IMR-90 (cell line): ENCODE results near the gene MOXD1. TPM values are rescaled to one million over a fixed set of nuclear protein-coding genes. Genes with fewer than 3 reads are reported as not detected.

Experiments used
- ATAC-seq: fragments of 200-7000 bp; cut with Tn5 transposase; 2 replicates; pipeline ENCODE4 v1.9.1; 2020; ENCODE audit warnings: low read depth, mild to moderate bottlenecking, moderate library complexity
- BruUV-seq: library from RNA; stranded (reverse); fragments of 400-500 nt; replicated peaks from 2 replicates; lab custom pipeline; 2021; lab: Mats Ljungman, UMichigan
- CTCF ChIA-PET: fragments of 300-600 bp; formaldehyde crosslinking; extraction: SDS; loops from one replicate; lab custom pipeline; 2021; ENCODE audit warnings: antibody characterized with exemption; lab: Yijun Ruan, JAX
- POLR2A ChIA-PET: fragments of 300-600 bp; sonication (Branson Sonifier 250); formaldehyde crosslinking; loops from one replicate; lab custom pipeline; 2022; ENCODE audit warnings: antibody characterized with exemption; ENCODE audit not compliant: unreplicated experiment; lab: Charles Lee
- DNase-seq: peaks from one replicate; pipeline ENCODE4 v3.0.0; 2013
- H2AFZ ChIP-seq: replicated peaks from 2 replicates; pipeline ENCODE3; 2013; ENCODE audit warnings: low read length, mild to moderate bottlenecking; ENCODE audit not compliant: poor library complexity
- H2AK5ac ChIP-seq: 2 replicates; pipeline ENCODE4 v1.6.1; 2013; ENCODE audit warnings: low read depth, low read length, inconsistent platforms
- H2AK9ac ChIP-seq: replicated peaks from 2 replicates; pipeline ENCODE3; 2013; ENCODE audit warnings: mild to moderate bottlenecking, low read depth, low read length, moderate library complexity; ENCODE audit not compliant: poor library complexity
- H2BK120ac ChIP-seq: 2 replicates; pipeline ENCODE4 v1.6.1; 2013; ENCODE audit warnings: low read depth, low read length, inconsistent platforms
- H2BK15ac ChIP-seq: 3 replicates; pipeline ENCODE4 v1.6.1; 2013; ENCODE audit warnings: low read depth, low read length, inconsistent platforms
- H2BK20ac ChIP-seq: 2 replicates; pipeline ENCODE4 v1.6.1; 2013; ENCODE audit warnings: low read depth, mild to moderate bottlenecking, inconsistent platforms, low read length, moderate library complexity
- H2BK5ac ChIP-seq: 2 replicates; pipeline ENCODE4 v1.6.1; 2013; ENCODE audit warnings: mild to moderate bottlenecking, low read depth, low read length, inconsistent platforms; ENCODE audit not compliant: poor library complexity, severe bottlenecking
- H3K14ac ChIP-seq: replicated peaks from 2 replicates; pipeline ENCODE4 v1.6.1; 2013; ENCODE audit warnings: low read depth, low read length, inconsistent platforms
- H3K18ac ChIP-seq: 2 replicates; pipeline ENCODE4 v1.6.1; 2013; ENCODE audit warnings: low read depth, low read length, control low read depth
- H3K23ac ChIP-seq: 2 replicates; pipeline ENCODE4 v1.6.1; 2013; ENCODE audit warnings: low read depth, low read length, inconsistent platforms
- H3K27ac ChIP-seq: 2 replicates; pipeline ENCODE4 v1.5.1; 2013; ENCODE audit warnings: mild to moderate bottlenecking, control low read depth, low read length; ENCODE audit not compliant: insufficient read depth
- H3K27me3 ChIP-seq: 2 replicates; pipeline ENCODE4 v1.6.1; 2013; ENCODE audit warnings: low read length; ENCODE audit not compliant: control insufficient read depth, insufficient read depth
- H3K36me3 ChIP-seq: 2 replicates; pipeline ENCODE4 v1.6.1; 2013; ENCODE audit warnings: low read length, mixed read lengths; ENCODE audit not compliant: control insufficient read depth, insufficient read depth
- H3K4ac ChIP-seq: 2 replicates; pipeline ENCODE4 v1.6.1; 2013; ENCODE audit warnings: low read depth, low read length, inconsistent platforms
- H3K4me1 ChIP-seq: 2 replicates; pipeline ENCODE4 v1.6.1; 2013; ENCODE audit warnings: low read length, mixed read lengths; ENCODE audit not compliant: control insufficient read depth, insufficient read depth
- H3K4me2 ChIP-seq: 2 replicates; pipeline ENCODE4 v1.6.1; 2013; ENCODE audit warnings: low read depth, mild to moderate bottlenecking, control low read depth, low read length, moderate library complexity
- H3K4me3 ChIP-seq: 2 replicates; pipeline ENCODE4 v1.5.1; 2013; ENCODE audit warnings: low read depth, mild to moderate bottlenecking, control low read depth, low read length, moderate library complexity; ENCODE audit not compliant: insufficient read depth
- H3K56ac ChIP-seq: 2 replicates; pipeline ENCODE4 v1.6.1; 2013; ENCODE audit warnings: low read length, inconsistent platforms; ENCODE audit not compliant: insufficient read depth; ENCODE audit errors: extremely low read depth
- H3K79me1 ChIP-seq, 2 experiments: 2 replicates each; pipeline ENCODE4 v1.6.1; 2013; ENCODE audit warnings: low read length in 2 of 2, inconsistent platforms in 1 of 2, low read depth in 1 of 2
- H3K9ac ChIP-seq: 2 replicates; pipeline ENCODE4 v1.6.1; 2013; ENCODE audit warnings: low read depth, low read length, control low read depth
- H3K9me1 ChIP-seq: 2 replicates; pipeline ENCODE4 v1.6.1; 2013; ENCODE audit warnings: low read length, inconsistent platforms; ENCODE audit not compliant: insufficient read depth
- H3K9me3 ChIP-seq: 2 replicates; pipeline ENCODE4 v1.6.1; 2013; ENCODE audit warnings: low read length; ENCODE audit not compliant: control insufficient read depth, insufficient read depth
- H4K20me1 ChIP-seq: 2 replicates; pipeline ENCODE4 v1.6.1; 2013; ENCODE audit warnings: low read length, inconsistent platforms; ENCODE audit not compliant: insufficient read depth
- H4K5ac ChIP-seq: 2 replicates; pipeline ENCODE4 v1.6.1; 2013; ENCODE audit warnings: mild to moderate bottlenecking, low read depth, low read length, control low read depth
- H4K8ac ChIP-seq, 2 experiments: 2 replicates each; pipeline ENCODE4 v1.6.1; 2013; ENCODE audit warnings: low read depth in 2 of 2, low read length in 2 of 2, control low read depth in 1 of 2, inconsistent platforms in 1 of 2
- H4K91ac ChIP-seq: 2 replicates; pipeline ENCODE4 v1.6.1; 2013; ENCODE audit warnings: low read depth, low read length, inconsistent platforms; ENCODE audit not compliant: insufficient read depth
- BHLHE40 ChIP-seq: fragments of 150-350 bp; IDR thresholded peaks from 2 replicates; pipeline ENCODE4 v1.6.1; 2016; ENCODE audit warnings: mild to moderate bottlenecking, low read depth, low read length
- CHD1 ChIP-seq: IDR thresholded peaks from 2 replicates; pipeline ENCODE4 v1.6.1; 2012; ENCODE audit warnings: low read depth, low read length, improper control_type of control experiment
- CTCF ChIP-seq: conservative IDR thresholded peaks from 2 replicates; pipeline ENCODE4 v1.5.1; 2012; ENCODE audit warnings: mild to moderate bottlenecking, low read depth, low read length, improper control_type of control experiment
- FOS ChIP-seq: fragments of 150-350 bp; IDR thresholded peaks from 2 replicates; pipeline ENCODE4 v1.6.1; 2016; ENCODE audit warnings: low read depth, low read length
- MAFK ChIP-seq: IDR thresholded peaks from 2 replicates; pipeline ENCODE4 v1.6.1; 2012; ENCODE audit warnings: low read depth, low read length, improper control_type of control experiment
- MAZ ChIP-seq: IDR thresholded peaks from 2 replicates; pipeline ENCODE4 v1.6.1; 2012; ENCODE audit warnings: low read depth, mild to moderate bottlenecking, low read length, improper control_type of control experiment, moderate library complexity, borderline replicate concordance
- MXI1 ChIP-seq: IDR thresholded peaks from 2 replicates; pipeline ENCODE4 v1.6.1; 2012; ENCODE audit warnings: low read depth, mild to moderate bottlenecking, low read length, moderate library complexity, borderline replicate concordance
- NFE2L2 ChIP-seq: fragments of 150-350 bp; IDR thresholded peaks from 2 replicates; pipeline ENCODE4 v1.6.1; 2016; ENCODE audit warnings: low read depth, mild to moderate bottlenecking, low read length
- POLR2A ChIP-seq: IDR thresholded peaks from 2 replicates; pipeline ENCODE4 v1.6.1; 2012; ENCODE audit warnings: mild to moderate bottlenecking, low read depth, low read length
- RAD21 ChIP-seq: IDR thresholded peaks from 2 replicates; pipeline ENCODE4 v1.6.1; 2012; ENCODE audit warnings: low read length, improper control_type of control experiment
- RCOR1 ChIP-seq: IDR thresholded peaks from 2 replicates; pipeline ENCODE4 v1.6.1; 2012; ENCODE audit warnings: mild to moderate bottlenecking, low read length, improper control_type of control experiment; ENCODE audit not compliant: insufficient replicate concordance
- RFX5 ChIP-seq: IDR thresholded peaks from 2 replicates; pipeline ENCODE4 v1.8.0; 2012; ENCODE audit warnings: low read depth, mild to moderate bottlenecking, low read length, moderate library complexity
- WGBS, 2 experiments: methylation state at CpG; one replicate each; pipeline versions ENCODE4 v1.1.5 to v1.1.7; 2013; ENCODE audit warnings: missing lambda C conversion rate in 2 of 2; ENCODE audit not compliant: insufficient read length in 1 of 2; ENCODE audit errors: extremely low coverage in 2 of 2; 5-methylcytosine and 5-hydroxymethylcytosine counted together
- dilution Hi-C: fragments of 300-500 bp; cut with HindIII; formaldehyde crosslinking; loops from one replicate; pipeline ENCODE4 v1.14.3; 2018; ENCODE audit warnings: low sequenced_read_pairs; ENCODE audit not compliant: unreplicated experiment
- in situ Hi-C: fragments of 300-500 bp; cut with MboI; formaldehyde crosslinking; loops from 3 replicates; pipeline ENCODE4 v1.14.3; 2019; ENCODE audit warnings: low sequenced_read_pairs, inconsistent platforms, mixed read lengths
- intact Hi-C: fragments of 100-400 bp; cut with micrococcal nuclease; formaldehyde crosslinking; loops from 2 replicates; pipeline ENCODE4 v1.10.0; 2022
- polyA plus RNA-seq, 3 experiments: library from polyadenylated mRNA; depleted of rRNA; stranded (reverse); fragments of >200 nt; gene quantifications; 2 replicates each; pipeline ENCODE4 v1.2.3, GENCODE V29; 2012; ENCODE audit warnings: low replicate concordance in 1 of 3
- total RNA-seq: library from RNA; depleted of rRNA; stranded (reverse); fragments of >200 nt; gene quantifications from 2 replicates; pipeline ENCODE4 v1.2.3, GENCODE V29; 2012
- TF ChIP-seq, protein P1 (sequence below): fragments of 150-350 bp; IDR thresholded peaks from 2 replicates; pipeline ENCODE4 v1.6.1; 2017; ENCODE audit warnings: mild to moderate bottlenecking, antibody characterized with exemption, low read length, low read depth
- TF ChIP-seq, protein P2 (sequence below): fragments of 150-350 bp; IDR thresholded peaks from 2 replicates; pipeline ENCODE4 v1.6.1; 2016; ENCODE audit warnings: low read depth, mild to moderate bottlenecking, low read length, moderate library complexity, borderline replicate concordance

Gene MOXD1
- total and polyA plus RNA-seq, 2 of the 4 experiments (the other 2 are of a cell fraction) = 10.0 to 19.4 TPM

DNA sequence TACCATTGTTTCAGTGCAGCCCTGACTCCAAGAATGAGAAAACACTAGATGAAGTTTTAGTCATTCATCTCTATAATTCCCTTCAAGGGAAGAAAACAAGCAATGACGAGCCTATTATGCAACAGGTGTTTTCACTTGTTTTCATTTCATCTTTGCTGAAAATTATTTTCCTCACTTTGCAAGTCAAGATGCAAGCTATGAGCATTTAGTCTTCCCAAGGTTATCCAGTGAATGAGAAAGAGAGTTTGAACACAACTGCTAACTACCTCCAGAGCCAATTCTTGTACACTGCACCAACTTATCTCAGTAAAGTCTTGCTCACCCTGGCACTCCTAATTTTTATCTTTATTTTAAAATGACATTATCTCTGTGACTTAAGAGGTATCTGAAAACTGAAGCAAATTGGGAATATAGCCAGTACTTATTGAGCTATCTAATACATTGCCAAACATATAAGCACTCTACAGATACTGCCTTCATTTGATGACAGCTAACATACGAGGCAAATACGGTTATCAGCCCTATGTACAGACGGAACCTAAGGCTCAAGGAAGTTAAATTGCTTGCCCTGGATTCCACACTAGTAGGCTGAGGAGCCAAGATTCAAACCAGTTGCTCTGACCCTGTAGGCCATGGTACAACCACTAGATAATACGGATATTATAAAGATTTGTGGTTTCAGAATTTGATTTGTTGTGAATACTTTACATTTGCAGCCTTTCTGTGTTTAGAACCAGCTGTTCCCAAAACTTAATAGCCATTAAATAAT is 36.8 kb downstream of the MOXD1 start:
- no peak overlapping the region for H2BK15ac ChIP-seq
- H3K79me1 ChIP-seq = no peaks in the 10 kb centered on the region
- no peaks in the 10 kb centered on the region; the same call in 1 of the 2 replicates for H3K9me1 ChIP-seq
- 40% methylated on average over 1 of the region's 5 CpGs; no CpG with 5 or more reads in 1 of the 2 experiments for WGBS, 2 experiments
- no peak overlapping the region for H4K5ac ChIP-seq
- in situ Hi-C loops (no loop called here), intact Hi-C loops (no loop called here), dilution Hi-C loops (no loop called here)
- no peaks in the 10 kb centered on the region for H4K20me1 ChIP-seq
- no peak overlapping the region for H3K27ac ChIP-seq
- no peaks in the 10 kb centered on the region for H3K9me3 ChIP-seq
- no peak overlapping the region for H3K4me2 ChIP-seq
- no peaks in the 10 kb centered on the region for H3K36me3 ChIP-seq
- ATAC-seq = no peak
- no peak overlapping the region for H2AK9ac ChIP-seq
- H2AFZ ChIP-seq = no peak overlapping the region
- no peak overlapping the region for H3K14ac ChIP-seq
- BruUV-seq = no TSS peak
- ChIA-PET POLR2A (no interaction called here), CTCF (no interaction called here)
- H3K9ac ChIP-seq = no peak overlapping the region
- H3K18ac ChIP-seq = no peak overlapping the region
- no peak for TF ChIP-seq CTCF
- no peak for TF ChIP-seq FOS
- TF ChIP-seq, protein P1, sequence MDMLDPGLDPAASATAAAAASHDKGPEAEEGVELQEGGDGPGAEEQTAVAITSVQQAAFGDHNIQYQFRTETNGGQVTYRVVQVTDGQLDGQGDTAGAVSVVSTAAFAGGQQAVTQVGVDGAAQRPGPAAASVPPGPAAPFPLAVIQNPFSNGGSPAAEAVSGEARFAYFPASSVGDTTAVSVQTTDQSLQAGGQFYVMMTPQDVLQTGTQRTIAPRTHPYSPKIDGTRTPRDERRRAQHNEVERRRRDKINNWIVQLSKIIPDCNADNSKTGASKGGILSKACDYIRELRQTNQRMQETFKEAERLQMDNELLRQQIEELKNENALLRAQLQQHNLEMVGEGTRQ = no peak
- no peak for TF ChIP-seq RAD21
- TF ChIP-seq MAZ = no peak
- no peak for TF ChIP-seq MAFK
- TF ChIP-seq RFX5 = no peak
- TF ChIP-seq, protein P2, sequence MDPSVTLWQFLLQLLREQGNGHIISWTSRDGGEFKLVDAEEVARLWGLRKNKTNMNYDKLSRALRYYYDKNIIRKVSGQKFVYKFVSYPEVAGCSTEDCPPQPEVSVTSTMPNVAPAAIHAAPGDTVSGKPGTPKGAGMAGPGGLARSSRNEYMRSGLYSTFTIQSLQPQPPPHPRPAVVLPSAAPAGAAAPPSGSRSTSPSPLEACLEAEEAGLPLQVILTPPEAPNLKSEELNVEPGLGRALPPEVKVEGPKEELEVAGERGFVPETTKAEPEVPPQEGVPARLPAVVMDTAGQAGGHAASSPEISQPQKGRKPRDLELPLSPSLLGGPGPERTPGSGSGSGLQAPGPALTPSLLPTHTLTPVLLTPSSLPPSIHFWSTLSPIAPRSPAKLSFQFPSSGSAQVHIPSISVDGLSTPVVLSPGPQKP = no peak
- no peak for TF ChIP-seq CHD1
- no peak for TF ChIP-seq NFE2L2
- no peak for TF ChIP-seq POLR2A
- no peak for TF ChIP-seq BHLHE40
- no peak for TF ChIP-seq MXI1
- no peak for TF ChIP-seq RCOR1
- no peak overlapping the region for H4K91ac ChIP-seq
- H3K4me1 ChIP-seq = no peaks in the 10 kb centered on the region; the same call in none of the 2 replicates
- H3K4ac ChIP-seq = no peak overlapping the region
- H2BK120ac ChIP-seq = no peak overlapping the region
- H3K56ac ChIP-seq = no peak overlapping the region
- H3K27me3 ChIP-seq = no peaks in the 10 kb centered on the region
- no peak overlapping the region for H2AK5ac ChIP-seq
- H3K23ac ChIP-seq = no peak overlapping the region
- no peak overlapping the region for H2BK5ac ChIP-seq
- no peak overlapping the region for H2BK20ac ChIP-seq
- no peak for DNase-seq
- no peak overlapping the region for H3K4me3 ChIP-seq
- H4K8ac ChIP-seq = no peak overlapping the region
